ENCODE measurements around the gene KLHL30. TPM values are rescaled to one million over a fixed set of nuclear protein-coding genes. Genes with fewer than 3 reads are reported as not detected.

Gene KLHL30
- total RNA-seq, 1 donor from 2014 or later, result 0.25 TPM

- Histone ChIP-seq H3K36me3 (no peaks in the 10 kb centered on the region), H3K4me1 (no peaks in the 10 kb centered on the region), H3K4me3 (no peak overlapping the region), H3K9me3 (no peaks in the 10 kb centered on the region), H3K27ac (no peak overlapping the region), H3K27me3 (no peaks in the 10 kb centered on the region)
- TF ChIP-seq POLR2A (IDR thresholded peaks at IDR 0.05), result no peak
- TF ChIP-seq CTCF (IDR thresholded peaks at IDR 0.05), result no peak
- TF ChIP-seq POLR2AphosphoS5 (IDR thresholded peaks at IDR 0.05; ENCODE audit: insufficient read depth in 1 of 2, low read depth in 1 of 2), result no peak
- intact Hi-C loops (cut with DNase I), result no loop called here
- DNase-seq (ENCODE audit: extremely low spot score in 2 of 2), result no peak
Measured at GRCh38 chr2:238097201-238097987, 41.1 kb upstream of the KLHL30 start.

- no peak for TF ChIP-seq POLR2AphosphoS5 (IDR thresholded peaks at IDR 0.05; ENCODE audit: insufficient read depth in 1 of 2, low read depth in 1 of 2)
- no peak for TF ChIP-seq POLR2A (IDR thresholded peaks at IDR 0.05)
- no peak for TF ChIP-seq CTCF (IDR thresholded peaks at IDR 0.05)
- Histone ChIP-seq H3K27me3 (no peaks in the 10 kb centered on the region), H3K4me1 (no peaks in the 10 kb centered on the region), H3K36me3 (no peaks in the 10 kb centered on the region), H3K27ac (no peak overlapping the region), H3K9me3 (no peaks in the 10 kb centered on the region), H3K4me3 (no peak overlapping the region)
- peak; percentile 43 to 78 for DNase-seq (ENCODE audit: extremely low spot score in 2 of 2)
- intact Hi-C loops (cut with DNase I), result no loop called here
Measured at GRCh38 chr2:238097988-238098871, 40.2 kb upstream of the KLHL30 start.

GRCh38 chr2:238098901-238099713, 39.4 kb upstream of the KLHL30 start:
- no peaks in the 10 kb centered on the region for H3K4me1 ChIP-seq
- H3K4me3 ChIP-seq, result no peak overlapping the region
- intact Hi-C loops (cut with DNase I), result no loop called here
- TF ChIP-seq POLR2A (IDR thresholded peaks at IDR 0.05) (no peak), POLR2AphosphoS5 (IDR thresholded peaks at IDR 0.05; ENCODE audit: insufficient read depth in 1 of 2, low read depth in 1 of 2) (no peak), CTCF (IDR thresholded peaks at IDR 0.05) (no peak)
- no peak overlapping the region for H3K27ac ChIP-seq
- peak in 1 of 2 donors; percentile 81 for DNase-seq (ENCODE audit: extremely low spot score in 2 of 2)
- H3K27me3 ChIP-seq, result no peaks in the 10 kb centered on the region
- H3K9me3 ChIP-seq, result no peaks in the 10 kb centered on the region
- H3K36me3 ChIP-seq, result no peaks in the 10 kb centered on the region

GRCh38 chr2:238099714-238100048, 38.8 kb upstream of the KLHL30 start:
- Histone ChIP-seq H3K4me1 (no peaks in the 10 kb centered on the region), H3K9me3 (no peaks in the 10 kb centered on the region), H3K27ac (no peak overlapping the region), H3K4me3 (no peak overlapping the region), H3K27me3 (no peaks in the 10 kb centered on the region), H3K36me3 (no peaks in the 10 kb centered on the region)
- intact Hi-C loops (cut with DNase I), result no loop called here
- peak; percentile 52 to 71 for DNase-seq (ENCODE audit: extremely low spot score in 2 of 2)
- TF ChIP-seq CTCF (IDR thresholded peaks at IDR 0.05) (no peak), POLR2A (IDR thresholded peaks at IDR 0.05) (no peak)

Measured in vagina (tissue), 2 donors.